H1 (cell line): ENCODE results near the gene CAMTA1. TPM values are rescaled to one million over a fixed set of nuclear protein-coding genes. Genes with fewer than 3 reads are reported as not detected.

Source experiments
- CTCF ChIA-PET: fragments of 300-600 bp; sonication (Branson Sonifier 250); formaldehyde crosslinking; loops from one replicate; lab custom pipeline; 2021; ENCODE audit not compliant: partially characterized antibody; lab: Charles Lee
- POLR2A ChIA-PET: fragments of 300-600 bp; sonication (Branson Sonifier 250); formaldehyde crosslinking; loops from one replicate; lab custom pipeline; 2021; ENCODE audit warnings: inconsistent platforms; ENCODE audit not compliant: partially characterized antibody; lab: Charles Lee
- DNase-seq, 2 experiments: peaks; one replicate each; pipeline versions ENCODE4 v3.0.0 to v3.0.0-alpha.2; 2010 to 2022; ENCODE audit warnings: low spot score in 2 of 2, low read depth in 1 of 2, mixed read lengths in 1 of 2
- FAIRE-seq: peaks from 2 replicates; lab custom pipeline; 2011; peaks lifted over from hg19 to GRCh38; lab: Jason Lieb, UNC
- H2AFZ ChIP-seq: 2 replicates; pipeline ENCODE4 v1.8.1; 2012; ENCODE audit warnings: low read length, inconsistent platforms
- H2AK5ac ChIP-seq: 2 replicates; pipeline ENCODE4 v1.6.1; 2013; ENCODE audit warnings: low read depth, low read length
- H2BK120ac ChIP-seq: replicated peaks from 2 replicates; pipeline ENCODE3; 2013; ENCODE audit warnings: low read depth, low read length, inconsistent platforms
- H2BK12ac ChIP-seq: 2 replicates; pipeline ENCODE4 v1.6.1; 2013; ENCODE audit warnings: low read depth, low read length
- H2BK15ac ChIP-seq: 2 replicates; pipeline ENCODE4 v1.6.1; 2013; ENCODE audit warnings: low read length
- H2BK20ac ChIP-seq: 2 replicates; pipeline ENCODE4 v1.6.1; 2013; ENCODE audit warnings: low read length
- H2BK5ac ChIP-seq: 2 replicates; pipeline ENCODE4 v1.6.1; 2013; ENCODE audit warnings: low read depth, low read length
- H3K14ac ChIP-seq: 2 replicates; pipeline ENCODE4 v1.6.1; 2013; ENCODE audit warnings: inconsistent platforms; ENCODE audit not compliant: insufficient read length
- H3K18ac ChIP-seq: 2 replicates; pipeline ENCODE4 v1.6.1; 2013; ENCODE audit warnings: low read length; ENCODE audit errors: extremely low read depth
- H3K23ac ChIP-seq: 2 replicates; pipeline ENCODE4 v1.6.1; 2013; ENCODE audit warnings: inconsistent platforms; ENCODE audit not compliant: insufficient read length
- H3K23me2 ChIP-seq: 2 replicates; pipeline ENCODE4 v1.6.1; 2013; ENCODE audit warnings: low read depth, low read length
- H3K27ac ChIP-seq: 2 replicates; pipeline ENCODE4 v1.6.1; 2011; ENCODE audit warnings: low read depth, low read length, inconsistent platforms
- H3K27me3 ChIP-seq, 4 experiments: replicated peaks in 1 of 4; 1 replicate in 1 of 4; 2 replicates in 3 of 4; pipeline versions ENCODE4 v1.6.1 to v1.8.1; 2011 to 2013; ENCODE audit warnings: low read length in 3 of 4, mild to moderate bottlenecking in 3 of 4, inconsistent platforms in 2 of 4, mixed read lengths in 2 of 4, moderate library complexity in 1 of 4; ENCODE audit not compliant: control insufficient read depth in 3 of 4, insufficient read depth in 3 of 4; ENCODE audit errors: extremely low read depth in 1 of 4
- H3K36me3 ChIP-seq, 4 experiments: 2 replicates each; pipeline versions ENCODE4 v1.6.1 to v1.8.1; 2011 to 2013; ENCODE audit warnings: mild to moderate bottlenecking in 4 of 4, low read length in 3 of 4, moderate library complexity in 2 of 4, control low read depth in 1 of 4, inconsistent platforms in 1 of 4; ENCODE audit not compliant: insufficient read depth in 4 of 4, control insufficient read depth in 2 of 4
- H3K4ac ChIP-seq: replicated peaks from 2 replicates; pipeline ENCODE3; 2013; ENCODE audit warnings: low read length, low read depth, mixed read lengths, inconsistent platforms; ENCODE audit not compliant: insufficient read length
- H3K4me1 ChIP-seq, 4 experiments: replicated peaks in 1 of 4; 1 replicate in 1 of 4; 2 replicates in 3 of 4; pipeline versions ENCODE4 v1.6.1 to v1.8.1; 2011 to 2013; ENCODE audit warnings: low read length in 3 of 4, inconsistent platforms in 2 of 4, mixed read lengths in 1 of 4; ENCODE audit not compliant: insufficient read depth in 4 of 4, control insufficient read depth in 3 of 4
- H3K4me2 ChIP-seq, 2 experiments: 2 replicates each; pipeline versions ENCODE4 v1.6.1 to v1.8.1; 2011 to 2013; ENCODE audit warnings: low read depth in 2 of 2, low read length in 2 of 2, control low read depth in 1 of 2, inconsistent platforms in 1 of 2, mild to moderate bottlenecking in 1 of 2; ENCODE audit not compliant: insufficient read depth in 1 of 2
- H3K4me3 ChIP-seq, 4 experiments: fragments of 200-600, 300-600 bp in 1 of 4; sonication (generic), shearing (Covaris generic), sonication (Bioruptor Twin) in 1 of 4; 2 replicates each; pipeline versions ENCODE4 v1.5.1 to v1.8.1; 2011 to 2016; ENCODE audit warnings: low read length in 4 of 4, low read depth in 3 of 4, control low read depth in 2 of 4, inconsistent platforms in 2 of 4, mild to moderate bottlenecking in 2 of 4, mixed read lengths in 1 of 4, moderate library complexity in 1 of 4; ENCODE audit not compliant: insufficient read depth in 2 of 4; ENCODE audit errors: extremely low read depth in 1 of 4
- H3K56ac ChIP-seq: replicated peaks from 2 replicates; pipeline ENCODE3; 2013; ENCODE audit warnings: low read depth, mild to moderate bottlenecking, mixed read lengths, low read length, inconsistent platforms; ENCODE audit not compliant: insufficient read length
- H3K79me1 ChIP-seq: 2 replicates; pipeline ENCODE4 v1.6.1; 2013; ENCODE audit warnings: low read depth, low read length, control low read depth
- H3K79me2 ChIP-seq, 2 experiments: 2 replicates each; pipeline versions ENCODE4 v1.6.1 to v1.8.1; 2012 to 2013; ENCODE audit warnings: low read length in 2 of 2, mild to moderate bottlenecking in 2 of 2, inconsistent platforms in 1 of 2; ENCODE audit not compliant: insufficient read depth in 2 of 2, control insufficient read depth in 1 of 2
- H3K9ac ChIP-seq, 4 experiments: replicated peaks in 1 of 4; 1 replicate in 1 of 4; 2 replicates in 3 of 4; pipeline versions ENCODE4 v1.6.1 to v1.8.1; 2011 to 2013; ENCODE audit warnings: low read depth in 3 of 4, low read length in 3 of 4, control low read depth in 2 of 4, mild to moderate bottlenecking in 2 of 4, moderate library complexity in 2 of 4, inconsistent platforms in 1 of 4; ENCODE audit errors: extremely low read depth in 1 of 4
- H3K9me3 ChIP-seq, 2 experiments: 2 replicates each; pipeline versions ENCODE4 v1.6.1 to v1.8.1; 2012 to 2013; ENCODE audit warnings: mild to moderate bottlenecking in 2 of 2, moderate library complexity in 2 of 2, control low read depth in 1 of 2, inconsistent platforms in 1 of 2, low read depth in 1 of 2, low read length in 1 of 2, mixed read lengths in 1 of 2; ENCODE audit not compliant: insufficient read depth in 2 of 2
- H4K20me1 ChIP-seq, 2 experiments: replicated peaks in 1 of 2; 2 replicates each; pipeline versions ENCODE3 to v1.8.1; 2011 to 2013; ENCODE audit warnings: inconsistent platforms in 2 of 2, low read length in 2 of 2, mild to moderate bottlenecking in 1 of 2; ENCODE audit not compliant: insufficient read depth in 2 of 2, control insufficient read depth in 1 of 2
- H4K5ac ChIP-seq: 2 replicates; pipeline ENCODE4 v1.6.1; 2013; ENCODE audit warnings: low read length, low read depth, mixed read lengths, inconsistent platforms; ENCODE audit not compliant: insufficient read length
- H4K8ac ChIP-seq: 2 replicates; pipeline ENCODE4 v1.8.0; 2013; ENCODE audit warnings: mild to moderate bottlenecking, moderate library complexity, low read length, inconsistent platforms; ENCODE audit not compliant: insufficient read depth; ENCODE audit errors: extremely low read depth
- H4K91ac ChIP-seq: replicated peaks from 2 replicates; pipeline ENCODE3; 2013; ENCODE audit warnings: low read length, mixed read lengths, inconsistent platforms; ENCODE audit not compliant: insufficient read length
- FOSL1 ChIP-seq: IDR thresholded peaks from 2 replicates; pipeline ENCODE4 v1.6.1; 2011; ENCODE audit warnings: mild to moderate bottlenecking, low read depth, low read length, moderate library complexity; ENCODE audit not compliant: insufficient read depth
- HDAC6 ChIP-seq: IDR thresholded peaks from one replicate; pipeline ENCODE4 v1.7.1; 2012; ENCODE audit warnings: low read depth, mild to moderate bottlenecking, inconsistent platforms, low read length, moderate library complexity
- KDM5A ChIP-seq: fragments of 200-600 bp; IDR thresholded peaks from 2 replicates; pipeline ENCODE4 v1.7.1; 2012; ENCODE audit warnings: mild to moderate bottlenecking, low read length, inconsistent platforms, mixed read lengths
- SAP30 ChIP-seq: fragments of 300-600 bp; sonication (generic); IDR thresholded peaks from 2 replicates; pipeline ENCODE4 v1.7.1; 2012; ENCODE audit warnings: low read length, moderate library complexity, mild to moderate bottlenecking, inconsistent platforms; ENCODE audit not compliant: insufficient read depth, insufficient replicate concordance
- SP2 ChIP-seq: IDR thresholded peaks from 2 replicates; pipeline ENCODE4 v1.6.1; 2012; ENCODE audit warnings: mild to moderate bottlenecking, low read length, inconsistent platforms
- WGBS, 2 experiments: shearing (Covaris generic) in 1 of 2; methylation state at CpG; one replicate each; pipeline versions ENCODE4 v1.1.6 to v1.1.7; 2013 to 2015; ENCODE audit warnings: low lambda C conversion rate in 2 of 2, mixed read lengths in 2 of 2, inconsistent platforms in 1 of 2, low coverage in 1 of 2, missing lambda C conversion rate in 1 of 2; ENCODE audit not compliant: insufficient replicate concordance in 2 of 2, insufficient coverage in 1 of 2, insufficient read length in 1 of 2; ENCODE audit errors: extremely low coverage in 1 of 2, missing lambda C conversion rate in 1 of 2; 5-methylcytosine and 5-hydroxymethylcytosine counted together
- polyA plus RNA-seq, 7 experiments: library from polyadenylated mRNA; depleted of rRNA in 3 of 7; stranded (reverse) in 5 of 7; unstranded in 2 of 7; fragments of >200 nt in 5 of 7; fragments of 200-250 nt in 2 of 7; gene quantifications; 1 replicate in 5 of 7; 2 replicates in 1 of 7; 4 replicates in 1 of 7; pipeline versions ENCODE4 v1.2.1 to v1.2.3, GENCODE V29; 2011 to 2013; ENCODE audit warnings: missing spikeins in 2 of 7, mixed read lengths in 2 of 7
- total RNA-seq: library from RNA; stranded (reverse); fragmentation: NEBNext Ultra II Directional; extraction: Animal tissue kit (Norgen Biotek cat#: 25700); gene quantifications from 2 replicates; pipeline ENCODE4 v1.2.1, GENCODE V29; 2021
- TF ChIP-seq, protein P1 (sequence below): IDR thresholded peaks from 2 replicates; pipeline ENCODE4 v1.6.1; 2012; ENCODE audit warnings: low read length, inconsistent platforms

CAMTA1 gene
- total and polyA plus RNA-seq, 2 of the 8 experiments (the other 6 are each of a cell fraction or from before 2014, with no cell fraction given), result 65.0 to 119 TPM

DNA sequence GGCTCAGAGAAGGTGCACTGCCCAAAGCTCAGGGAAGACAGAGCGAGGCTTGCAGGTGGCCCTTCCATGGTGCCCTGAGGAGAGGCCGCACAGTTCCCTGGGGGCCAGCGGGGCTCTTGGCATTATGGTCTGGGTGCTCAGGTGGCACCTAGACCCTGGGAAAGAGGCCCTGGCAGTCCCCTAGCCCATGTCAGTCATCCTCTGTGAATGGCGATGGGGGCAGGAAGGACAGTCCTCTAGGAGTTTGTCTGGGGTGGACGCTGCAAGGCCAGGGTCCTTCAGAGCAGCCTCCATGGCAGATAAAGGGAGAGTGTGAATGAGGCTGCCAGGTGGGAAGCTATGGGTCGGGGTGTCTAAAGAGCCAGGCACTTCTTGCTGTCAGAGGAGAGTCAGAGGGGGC is 640.0 kb downstream of the CAMTA1 start:
- H3K4ac ChIP-seq, result no peak overlapping the region
- 0 out of 2 replicates have a peak overlapping the region, but pooled peaks have one; percentile 17 for H2BK12ac ChIP-seq
- no peaks in the 10 kb centered on the region for H3K79me1 ChIP-seq
- no peaks in the 10 kb centered on the region for H3K27me3 ChIP-seq
- H2AK5ac ChIP-seq, result no peak overlapping the region
- H3K4me3 ChIP-seq, result no peak overlapping the region
- TF ChIP-seq SAP30 (no peak), KDM5A (no peak), SP2 (no peak), FOSL1 (no peak), HDAC6 (no peak)
- TF ChIP-seq, protein P1, sequence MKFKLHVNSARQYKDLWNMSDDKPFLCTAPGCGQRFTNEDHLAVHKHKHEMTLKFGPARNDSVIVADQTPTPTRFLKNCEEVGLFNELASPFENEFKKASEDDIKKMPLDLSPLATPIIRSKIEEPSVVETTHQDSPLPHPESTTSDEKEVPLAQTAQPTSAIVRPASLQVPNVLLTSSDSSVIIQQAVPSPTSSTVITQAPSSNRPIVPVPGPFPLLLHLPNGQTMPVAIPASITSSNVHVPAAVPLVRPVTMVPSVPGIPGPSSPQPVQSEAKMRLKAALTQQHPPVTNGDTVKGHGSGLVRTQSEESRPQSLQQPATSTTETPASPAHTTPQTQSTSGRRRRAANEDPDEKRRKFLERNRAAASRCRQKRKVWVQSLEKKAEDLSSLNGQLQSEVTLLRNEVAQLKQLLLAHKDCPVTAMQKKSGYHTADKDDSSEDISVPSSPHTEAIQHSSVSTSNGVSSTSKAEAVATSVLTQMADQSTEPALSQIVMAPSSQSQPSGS, result no peak
- no peaks in the 10 kb centered on the region; a peak in 1 of 7 replicates for H3K4me1 ChIP-seq
- H3K79me2 ChIP-seq, result no peaks in the 10 kb centered on the region
- no peaks in the 10 kb centered on the region for H3K9me3 ChIP-seq
- DNase-seq (no peak), FAIRE-seq (no peak)
- H3K9ac ChIP-seq, result no peak overlapping the region
- H3K14ac ChIP-seq, result no peak overlapping the region
- no peak overlapping the region for H3K27ac ChIP-seq
- 91% methylated on average over 6 of the region's 6 CpGs; no CpG with 5 or more reads in 1 of the 2 experiments for WGBS, 2 experiments
- H4K20me1 ChIP-seq, result peaks cover 0 to 6% of the 10 kb centered on the region in 2 experiments
- H2BK20ac ChIP-seq, result no peak overlapping the region
- no peak overlapping the region for H2AFZ ChIP-seq
- ChIA-PET POLR2A (no interaction called here), CTCF (interaction anchor here (1.1 kb wide), 1 partner anchor 50 kb away, joined by 3 read pairs; no protein-coding TSS in a partner anchor)
- no peak overlapping the region for H2BK5ac ChIP-seq
- peaks cover 5% of the 10 kb centered on the region; the same call in 1 of the 2 replicates for H3K23me2 ChIP-seq
- no peak overlapping the region for H3K4me2 ChIP-seq
- no peak overlapping the region for H4K8ac ChIP-seq
- no peak overlapping the region for H4K91ac ChIP-seq
- H3K36me3 ChIP-seq, result no peaks in the 10 kb centered on the region; a peak in 1 of 8 replicates
- no peak overlapping the region for H4K5ac ChIP-seq
- H3K56ac ChIP-seq, result no peak overlapping the region
- no peak overlapping the region for H2BK120ac ChIP-seq
- no peak overlapping the region for H3K23ac ChIP-seq
- no peak overlapping the region for H3K18ac ChIP-seq
- H2BK15ac ChIP-seq, result no peak overlapping the region
